K562 (cell line): ENCODE results near the gene CNOT4. TPM values are rescaled to one million over a fixed set of nuclear protein-coding genes. Genes with fewer than 3 reads are reported as not detected.

ENCODE experiments used
- ATAC-seq: fragments of 200-7000 bp; cut with Tn5 transposase; 3 replicates; pipeline ENCODE4 v1.9.1; 2020; ENCODE audit warnings: moderate library complexity
- BruUV-seq: library from RNA; stranded (reverse); fragments of 400-500 nt; replicated peaks from 2 replicates; lab custom pipeline; 2021; lab: Mats Ljungman, UMichigan
- CTCF ChIA-PET: fragments of 300-600 bp; formaldehyde crosslinking; extraction: SDS; loops from one replicate; lab custom pipeline; 2021; ENCODE audit warnings: low intra/inter-chr PET ratio; lab: Yijun Ruan, JAX
- POLR2A ChIA-PET: fragments of 300-600, 350-650 bp; sonication (Branson Sonifier 250); formaldehyde crosslinking; extraction: SDS; loops from one replicate; lab custom pipeline; 2021; ENCODE audit warnings: antibody characterized with exemption, inconsistent platforms; lab: Yijun Ruan, JAX
- DNase-seq, 4 experiments: peaks; one replicate each; pipeline versions ENCODE4 v3.0.0 to v3.0.0-alpha.2; 2011 to 2018; ENCODE audit warnings: low spot score in 3 of 4, mixed read lengths in 3 of 4; ENCODE audit errors: extremely low read depth in 1 of 4
- FAIRE-seq: peaks from 2 replicates; lab custom pipeline; 2011; peaks lifted over from hg19 to GRCh38; lab: Jason Lieb, UNC
- H2AFZ ChIP-seq: 2 replicates; pipeline ENCODE4 v1.6.0; 2011; ENCODE audit warnings: low read depth, low read length, control low read depth, inconsistent platforms
- H3K27ac ChIP-seq: fragments of 200-600 bp; 3 replicates; pipeline ENCODE4 v1.8.0; 2011; ENCODE audit warnings: low read depth, mild to moderate bottlenecking, control low read depth, inconsistent platforms, low read length, moderate library complexity, mixed read lengths; ENCODE audit errors: extremely low read depth
- H3K27me3 ChIP-seq, 2 experiments: fragments of 300-600 bp in 1 of 2; 2 replicates in 1 of 2; 3 replicates in 1 of 2; pipeline versions ENCODE4 v1.6.0 to v1.8.0; 2011; ENCODE audit warnings: inconsistent platforms in 2 of 2, low read length in 2 of 2, mild to moderate bottlenecking in 1 of 2, mixed read lengths in 1 of 2, moderate library complexity in 1 of 2; ENCODE audit not compliant: control insufficient read depth in 2 of 2, insufficient read depth in 2 of 2
- H3K36me3 ChIP-seq: fragments of 300-600 bp; 3 replicates; pipeline ENCODE4 v1.8.0; 2011; ENCODE audit warnings: mild to moderate bottlenecking, low read length, inconsistent platforms; ENCODE audit not compliant: control insufficient read depth, insufficient read depth
- H3K4me1 ChIP-seq, 2 experiments: fragments of 200-600 bp in 1 of 2; replicated peaks in 1 of 2; 2 replicates in 1 of 2; 3 replicates in 1 of 2; pipeline versions ENCODE4 v1.5.1 to v1.8.0; 2011; ENCODE audit warnings: inconsistent platforms in 2 of 2, low read length in 2 of 2, mild to moderate bottlenecking in 1 of 2, mixed read lengths in 1 of 2, moderate library complexity in 1 of 2; ENCODE audit not compliant: control insufficient read depth in 2 of 2, insufficient read depth in 2 of 2
- H3K4me2 ChIP-seq: 2 replicates; pipeline ENCODE4 v1.6.1; 2011; ENCODE audit warnings: low read length, control low read depth, inconsistent platforms, mixed read lengths; ENCODE audit not compliant: insufficient read depth
- H3K4me3 ChIP-seq: fragments of 200-600 bp; sonication (generic), shearing (Covaris generic); 2 replicates; pipeline ENCODE4 v1.5.1; 2016; ENCODE audit warnings: control low read depth, inconsistent platforms
- H3K79me2 ChIP-seq: fragments of 200-600 bp; 3 replicates; pipeline ENCODE4 v1.8.0; 2011; ENCODE audit warnings: low read length, inconsistent platforms; ENCODE audit not compliant: control insufficient read depth, insufficient read depth
- H3K9ac ChIP-seq, 2 experiments: 2 replicates each; pipeline versions ENCODE4 v1.6.0 to v1.6.1; 2011; ENCODE audit warnings: low read depth in 2 of 2, low read length in 2 of 2, control low read depth in 1 of 2, inconsistent platforms in 1 of 2, mild to moderate bottlenecking in 1 of 2, mixed read lengths in 1 of 2; ENCODE audit not compliant: insufficient read depth in 1 of 2
- H3K9me1 ChIP-seq: one replicate; pipeline ENCODE4 v1.6.0; 2011; ENCODE audit warnings: inconsistent platforms, mild to moderate bottlenecking, low read length, moderate library complexity; ENCODE audit not compliant: control insufficient read depth, insufficient read depth
- H3K9me3 ChIP-seq: replicated peaks from 2 replicates; pipeline ENCODE4 v1.5.1; 2011; ENCODE audit warnings: low read depth, low read length, inconsistent platforms; ENCODE audit not compliant: control insufficient read depth, insufficient read depth
- H4K20me1 ChIP-seq: replicated peaks from 2 replicates; pipeline ENCODE4 v1.6.1; 2011; ENCODE audit warnings: low read length, inconsistent platforms, mixed read lengths; ENCODE audit not compliant: control insufficient read depth, insufficient read depth
- ARID1B ChIP-seq: fragments of 450-650 bp; IDR thresholded peaks from 2 replicates; pipeline ENCODE4 v1.6.1; 2016; ENCODE audit warnings: antibody characterized with exemption, mild to moderate bottlenecking, inconsistent platforms
- C11orf30 ChIP-seq: fragments of 450-650 bp; IDR thresholded peaks from 2 replicates; pipeline ENCODE4 v1.6.1; 2016; ENCODE audit warnings: low read depth, mild to moderate bottlenecking
- CEBPG ChIP-seq, 3 experiments: fragments of 200-800 bp in 1 of 3; sonication (Bioruptor generic) in 1 of 3; sonication (generic) in 1 of 3; formaldehyde crosslinking in 1 of 3; IDR thresholded peaks in 2 of 3; conservative IDR thresholded peaks in 1 of 3; 2 replicates each; pipeline versions ENCODE4 v1.6.1 to v1.8.0; 2016 to 2022; ENCODE audit warnings: missing compliant biosample characterization in 2 of 3, missing genetic modification characterization in 2 of 3, mild to moderate bottlenecking in 1 of 3, missing genetic modification reagents in 1 of 3
- CHD2 ChIP-seq: IDR thresholded peaks from 2 replicates; pipeline ENCODE4 v1.6.1; 2011; ENCODE audit warnings: low read depth, low read length
- CREBBP ChIP-seq: IDR thresholded peaks from one replicate; pipeline ENCODE4 v1.6.1; 2012; ENCODE audit warnings: low read depth, mild to moderate bottlenecking, control low read depth, inconsistent platforms, low read length
- FOS ChIP-seq: IDR thresholded peaks from 3 replicates; pipeline ENCODE4 v1.6.1; 2011; ENCODE audit not compliant: insufficient read length; ENCODE audit errors: extremely low read depth
- HDGF ChIP-seq: fragments of 450-650 bp; IDR thresholded peaks from 2 replicates; pipeline ENCODE4 v1.6.1; 2016
- HMGN3 ChIP-seq: IDR thresholded peaks from 2 replicates; pipeline ENCODE4 v1.6.1; 2011; ENCODE audit warnings: borderline replicate concordance, low read depth, mild to moderate bottlenecking, mixed read lengths, low read length; ENCODE audit not compliant: insufficient read length; ENCODE audit errors: extremely low read depth
- MAFF ChIP-seq: IDR thresholded peaks from 2 replicates; pipeline ENCODE4 v1.6.1; 2012; ENCODE audit warnings: low read length, improper control_type of control experiment
- MAFK ChIP-seq: IDR thresholded peaks from 2 replicates; pipeline ENCODE4 v1.6.1; 2011; ENCODE audit warnings: low read length, improper control_type of control experiment
- NCOA4 ChIP-seq: fragments of 450-650 bp; IDR thresholded peaks from 2 replicates; pipeline ENCODE4 v1.6.1; 2018; ENCODE audit warnings: mild to moderate bottlenecking; ENCODE audit not compliant: partially characterized antibody
- RBM22 ChIP-seq: fragments of 200-400 bp; formaldehyde crosslinking; IDR thresholded peaks from 2 replicates; pipeline ENCODE4 v1.6.1; 2018; ENCODE audit warnings: low read length, low read depth; ENCODE audit not compliant: poor library complexity, severe bottlenecking
- TCF7L2 ChIP-seq: fragments of 150-350 bp; IDR thresholded peaks from 2 replicates; pipeline ENCODE4 v1.6.1; 2016; ENCODE audit warnings: low read depth, mild to moderate bottlenecking, low read length, moderate library complexity
- ZNF24 ChIP-seq: fragments of 450-650 bp; IDR thresholded peaks from 2 replicates; pipeline ENCODE4 v1.6.1; 2016
- ZNF316 ChIP-seq: fragments of 450-650 bp; IDR thresholded peaks from 2 replicates; pipeline ENCODE4 v1.6.1; 2016
- ZNF445 ChIP-seq: fragments of 250-450 bp; sonication (Bioruptor Pico); IDR thresholded peaks from 2 replicates; pipeline ENCODE4 v1.4.0; 2020; ENCODE audit warnings: low read depth, mild to moderate bottlenecking, moderate library complexity
- WGBS: fragments of 100-300 bp; shearing (Covaris generic); methylation state at CpG from one replicate; pipeline ENCODE4 v1.1.6; 2016; ENCODE audit warnings: low coverage, mixed read lengths; ENCODE audit not compliant: insufficient coverage; ENCODE audit errors: missing lambda C conversion rate; 5-methylcytosine and 5-hydroxymethylcytosine counted together
- in situ Hi-C: fragments of 300-500 bp; cut with MboI; formaldehyde crosslinking; loops from 4 replicates; pipeline ENCODE4 v1.15.0; 2018; ENCODE audit warnings: inconsistent platforms, mixed read lengths
- intact Hi-C: fragments of 100-400 bp; cut with micrococcal nuclease; formaldehyde crosslinking; loops from 2 replicates; pipeline ENCODE4 v1.14.2; 2022
- polyA plus RNA-seq, 8 experiments: library from polyadenylated mRNA; depleted of rRNA in 4 of 8; stranded (reverse) in 5 of 8; unstranded in 3 of 8; fragments of >200 nt; fragmentation: Nextera tagmentation in 2 of 8; fragmentation: Illumina TruSeq in 1 of 8; extraction: Ambion mirVana in 2 of 8; extraction: Trizol in 1 of 8; gene quantifications; 2 replicates each; pipeline versions ENCODE4 v1.2.1 to v1.2.3, GENCODE V29; 2011 to 2014; ENCODE audit warnings: inconsistent platforms in 1 of 8, missing spikeins in 1 of 8
- total RNA-seq, 7 experiments: library from RNA; depleted of rRNA in 6 of 7; stranded (reverse); fragments of >200 nt in 6 of 7; fragmentation: Illumina TruSeq in 2 of 7; extraction: Trizol in 2 of 7; gene quantifications; 2 replicates each; pipeline versions ENCODE4 v1.2.1 to v1.2.3, GENCODE V29; 2011 to 2021; ENCODE audit warnings: low replicate concordance in 1 of 7
- TF ChIP-seq, protein P1 (sequence below): fragments of 250-450 bp; sonication (Bioruptor Pico); IDR thresholded peaks from 2 replicates; pipeline ENCODE4 v1.8.0; 2021; ENCODE audit warnings: moderate library complexity, mild to moderate bottlenecking, inconsistent platforms
- TF ChIP-seq, protein P2 (sequence below): IDR thresholded peaks from 3 replicates; pipeline ENCODE4 v1.6.1; 2011; ENCODE audit warnings: borderline replicate concordance, mild to moderate bottlenecking; ENCODE audit not compliant: insufficient read length, insufficient read depth
- TF ChIP-seq, protein P3 (sequence below): sonication (generic); formaldehyde crosslinking; IDR thresholded peaks from 2 replicates; pipeline ENCODE4 v1.8.1; 2023; ENCODE audit warnings: mild to moderate bottlenecking, missing genetic modification reagents
- TF ChIP-seq, protein P4 (sequence below): fragments of 250-450 bp; sonication (Bioruptor Pico); IDR thresholded peaks from 2 replicates; pipeline ENCODE4 v1.5.0; 2021

Gene CNOT4
- total and polyA plus RNA-seq, 9 of the 15 experiments (the other 6 are each of a cell fraction or from before 2014, with no cell fraction given) = 8.6 to 24.1 (median 15.4) TPM

DNA sequence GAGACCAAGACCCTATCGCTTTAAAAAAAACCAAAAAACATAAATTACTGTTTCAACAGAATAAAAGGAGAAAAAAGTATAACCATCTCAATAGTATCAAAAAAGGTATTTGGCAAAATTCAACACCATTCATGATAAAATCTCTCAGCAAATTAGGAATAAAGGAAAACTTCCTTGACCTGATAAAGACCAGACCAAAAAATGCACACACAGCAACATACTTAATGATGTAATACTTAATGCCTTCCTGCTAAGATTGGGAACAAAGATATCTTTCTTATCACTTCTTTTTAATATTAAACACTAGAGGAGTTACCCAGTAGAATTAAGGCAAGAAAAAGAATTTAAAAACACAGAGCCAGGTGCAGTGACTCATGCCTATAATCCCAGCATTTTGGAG lies 79.3 kb downstream of the CNOT4 start:
- H3K27ac ChIP-seq = no peak overlapping the region
- H3K36me3 ChIP-seq = peaks cover 2% of the 10 kb centered on the region; the same call in 1 of the 3 replicates
- BruUV-seq = no TSS peak
- DNase-seq (no peak), FAIRE-seq (no peak), ATAC-seq (no peak)
- no peak overlapping the region for H3K9ac ChIP-seq
- in situ Hi-C loops = no loop called here
- H3K9me3 ChIP-seq = no peaks in the 10 kb centered on the region
- H3K4me3 ChIP-seq = no peak overlapping the region
- no peaks in the 10 kb centered on the region for H3K27me3 ChIP-seq
- 86% methylated on average over 1 of the region's 1 CpG for WGBS
- no peaks in the 10 kb centered on the region for H3K4me1 ChIP-seq
- no peaks in the 10 kb centered on the region for H4K20me1 ChIP-seq
- POLR2A ChIA-PET = no interaction called here
- no peak overlapping the region for H2AFZ ChIP-seq
- no peaks in the 10 kb centered on the region for H3K9me1 ChIP-seq
- intact Hi-C loops = no loop called here
- peaks cover 16% of the 10 kb centered on the region for H3K79me2 ChIP-seq
- H3K4me2 ChIP-seq = no peak overlapping the region
- CTCF ChIA-PET = no interaction called here
- TF ChIP-seq ARID1B = no peak
- TF ChIP-seq CHD2 = no peak
- TF ChIP-seq FOS = no peak
- TF ChIP-seq HMGN3 = no peak
- TF ChIP-seq, protein P1, sequence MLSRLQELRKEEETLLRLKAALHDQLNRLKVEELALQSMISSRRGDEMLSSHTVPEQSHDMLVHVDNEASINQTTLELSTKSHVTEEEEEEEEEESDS (CRISPR knock-in tag) = no peak
- peak; percentile 67 for TF ChIP-seq C11orf30
- TF ChIP-seq ZNF316 = peak; percentile 80
- 0 out of 2 replicates have a peak, but pooled peaks have one; percentile 25 for TF ChIP-seq MAFF
- TF ChIP-seq TCF7L2 = no peak
- no peak for TF ChIP-seq ZNF445 (CRISPR knock-in tag)
- TF ChIP-seq, protein P2, sequence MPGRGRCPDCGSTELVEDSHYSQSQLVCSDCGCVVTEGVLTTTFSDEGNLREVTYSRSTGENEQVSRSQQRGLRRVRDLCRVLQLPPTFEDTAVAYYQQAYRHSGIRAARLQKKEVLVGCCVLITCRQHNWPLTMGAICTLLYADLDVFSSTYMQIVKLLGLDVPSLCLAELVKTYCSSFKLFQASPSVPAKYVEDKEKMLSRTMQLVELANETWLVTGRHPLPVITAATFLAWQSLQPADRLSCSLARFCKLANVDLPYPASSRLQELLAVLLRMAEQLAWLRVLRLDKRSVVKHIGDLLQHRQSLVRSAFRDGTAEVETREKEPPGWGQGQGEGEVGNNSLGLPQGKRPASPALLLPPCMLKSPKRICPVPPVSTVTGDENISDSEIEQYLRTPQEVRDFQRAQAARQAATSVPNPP = no peak
- no peak for TF ChIP-seq HDGF
- TF ChIP-seq ZNF24 = no peak
- no peak for TF ChIP-seq NCOA4
- TF ChIP-seq MAFK = 0 out of 2 replicates have a peak, but pooled peaks have one; percentile 29
- TF ChIP-seq CEBPG (CRISPR knock-in tag; IDR thresholded peaks at IDR 0.05) = no peak
- 0 out of 4 replicates have a peak, but pooled peaks of 1 of the 2 experiments have one; percentile 20 for TF ChIP-seq CEBPG (tag; conservative IDR thresholded peaks at IDR 0.05 in 1 of 2, IDR thresholded peaks at IDR 0.05 in 1 of 2)
- TF ChIP-seq, protein P3, sequence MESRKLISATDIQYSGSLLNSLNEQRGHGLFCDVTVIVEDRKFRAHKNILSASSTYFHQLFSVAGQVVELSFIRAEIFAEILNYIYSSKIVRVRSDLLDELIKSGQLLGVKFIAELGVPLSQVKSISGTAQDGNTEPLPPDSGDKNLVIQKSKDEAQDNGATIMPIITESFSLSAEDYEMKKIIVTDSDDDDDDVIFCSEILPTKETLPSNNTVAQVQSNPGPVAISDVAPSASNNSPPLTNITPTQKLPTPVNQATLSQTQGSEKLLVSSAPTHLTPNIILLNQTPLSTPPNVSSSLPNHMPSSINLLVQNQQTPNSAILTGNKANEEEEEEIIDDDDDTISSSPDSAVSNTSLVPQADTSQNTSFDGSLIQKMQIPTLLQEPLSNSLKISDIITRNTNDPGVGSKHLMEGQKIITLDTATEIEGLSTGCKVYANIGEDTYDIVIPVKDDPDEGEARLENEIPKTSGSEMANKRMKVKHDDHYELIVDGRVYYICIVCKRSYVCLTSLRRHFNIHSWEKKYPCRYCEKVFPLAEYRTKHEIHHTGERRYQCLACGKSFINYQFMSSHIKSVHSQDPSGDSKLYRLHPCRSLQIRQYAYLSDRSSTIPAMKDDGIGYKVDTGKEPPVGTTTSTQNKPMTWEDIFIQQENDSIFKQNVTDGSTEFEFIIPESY (CRISPR knock-in tag) = no peak
- no peak for TF ChIP-seq RBM22
- TF ChIP-seq, protein P4, sequence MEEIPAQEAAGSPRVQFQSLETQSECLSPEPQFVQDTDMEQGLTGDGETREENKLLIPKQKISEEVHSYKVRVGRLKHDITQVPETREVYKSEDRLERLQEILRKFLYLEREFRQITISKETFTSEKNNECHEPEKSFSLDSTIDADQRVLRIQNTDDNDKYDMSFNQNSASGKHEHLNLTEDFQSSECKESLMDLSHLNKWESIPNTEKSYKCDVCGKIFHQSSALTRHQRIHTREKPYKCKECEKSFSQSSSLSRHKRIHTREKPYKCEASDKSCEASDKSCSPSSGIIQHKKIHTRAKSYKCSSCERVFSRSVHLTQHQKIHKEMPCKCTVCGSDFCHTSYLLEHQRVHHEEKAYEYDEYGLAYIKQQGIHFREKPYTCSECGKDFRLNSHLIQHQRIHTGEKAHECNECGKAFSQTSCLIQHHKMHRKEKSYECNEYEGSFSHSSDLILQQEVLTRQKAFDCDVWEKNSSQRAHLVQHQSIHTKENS (CRISPR knock-in tag) = no peak
- no peak for TF ChIP-seq CREBBP
